Fibroblast of skin of left quadriceps (primary cell): ENCODE measurements around the gene FBLN7.

Source experiments
- DNase-seq, 2 experiments: peaks; one replicate each; pipeline ENCODE4 v3.0.0-alpha.2; 2013; ENCODE audit warnings: low read depth in 2 of 2

The FBLN7 gene

DNA sequence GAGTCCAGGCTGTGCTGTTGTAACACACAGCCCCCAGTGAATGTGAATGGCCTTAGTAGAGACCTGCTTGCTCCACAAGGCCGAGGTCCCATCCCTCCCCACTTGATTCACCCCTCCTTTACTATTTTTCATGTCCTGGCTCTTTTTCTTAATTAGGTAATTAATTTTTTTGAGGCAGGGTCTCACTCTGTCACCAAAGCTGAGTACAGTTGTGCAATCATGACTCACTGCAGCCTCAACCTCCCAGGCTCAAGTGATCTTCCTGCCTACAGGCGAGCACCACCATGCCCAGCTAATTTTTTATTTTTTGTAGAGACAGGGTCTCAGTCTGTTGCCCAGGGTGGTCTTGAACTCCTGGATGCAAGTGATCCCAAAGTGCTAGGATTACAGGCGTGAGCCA is 19.3 kb downstream of the FBLN7 start:
- DNase-seq = no peak

DNA sequence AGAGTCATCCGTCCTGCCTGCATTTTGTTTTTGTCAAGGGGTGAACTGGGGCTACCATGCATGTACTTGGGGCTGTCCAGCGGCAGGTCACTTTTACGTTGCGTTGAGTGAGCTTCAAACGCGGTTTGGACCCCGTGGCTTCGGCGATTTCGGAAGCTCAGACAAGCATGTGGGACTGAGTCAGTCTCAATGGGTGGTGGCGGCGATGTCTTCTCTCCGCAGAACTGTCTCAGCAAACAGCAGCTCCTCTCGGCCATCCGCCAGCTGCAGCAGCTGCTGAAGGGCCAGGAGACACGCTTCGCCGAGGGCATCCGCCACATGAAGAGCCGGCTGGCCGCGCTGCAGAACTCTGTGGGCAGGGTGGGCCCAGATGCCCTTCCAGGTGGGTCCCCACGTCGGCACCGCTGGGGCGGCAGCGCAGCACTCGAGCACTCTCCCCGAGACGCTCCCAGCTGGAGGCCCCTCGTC is 21.3 kb downstream of the FBLN7 start:
- DNase-seq = no peak

DNA sequence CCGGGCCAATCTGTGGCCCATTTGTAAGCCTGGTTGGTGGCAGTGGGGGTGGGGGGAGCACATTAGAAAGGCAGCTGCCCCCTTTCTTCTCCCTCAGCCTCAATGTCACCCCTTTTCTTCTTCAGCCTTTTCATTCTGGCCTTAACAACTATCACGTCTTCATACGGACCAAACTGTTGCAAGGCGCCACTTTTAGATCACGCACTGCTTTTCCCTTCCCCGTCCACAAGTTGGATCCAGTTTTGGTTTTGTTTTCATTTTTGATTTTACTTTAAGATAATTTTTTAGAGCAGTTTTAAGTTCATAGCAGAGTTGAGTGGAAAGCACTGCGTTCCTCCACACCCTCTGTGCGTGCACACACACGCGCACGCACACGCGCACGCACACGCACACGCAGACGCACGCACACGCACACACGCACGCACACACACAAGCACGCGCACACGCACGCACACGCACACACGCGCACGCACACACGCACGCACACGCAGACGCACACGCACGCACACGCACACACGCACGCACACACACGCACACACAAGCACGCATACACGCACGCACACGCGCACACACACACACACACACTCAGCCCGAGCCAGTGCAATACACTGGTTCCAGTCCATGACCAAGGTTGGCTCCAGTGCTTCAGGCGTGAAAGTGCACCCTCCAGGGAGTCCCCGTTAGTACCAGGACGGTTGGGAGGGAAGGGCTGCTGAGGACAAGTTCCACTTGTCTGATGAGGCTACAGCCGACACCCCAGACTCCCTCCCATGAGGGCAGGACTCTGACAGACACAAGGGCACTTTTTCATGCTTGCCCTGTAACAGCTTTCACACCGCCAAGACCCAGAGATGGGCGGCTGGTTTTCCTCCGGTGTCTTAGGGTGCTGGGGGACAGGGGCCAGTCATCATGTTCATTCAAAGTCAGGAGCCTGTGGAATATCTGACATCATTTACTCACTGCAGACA is 22.4 kb downstream of the FBLN7 start:
- DNase-seq = no peak

DNA sequence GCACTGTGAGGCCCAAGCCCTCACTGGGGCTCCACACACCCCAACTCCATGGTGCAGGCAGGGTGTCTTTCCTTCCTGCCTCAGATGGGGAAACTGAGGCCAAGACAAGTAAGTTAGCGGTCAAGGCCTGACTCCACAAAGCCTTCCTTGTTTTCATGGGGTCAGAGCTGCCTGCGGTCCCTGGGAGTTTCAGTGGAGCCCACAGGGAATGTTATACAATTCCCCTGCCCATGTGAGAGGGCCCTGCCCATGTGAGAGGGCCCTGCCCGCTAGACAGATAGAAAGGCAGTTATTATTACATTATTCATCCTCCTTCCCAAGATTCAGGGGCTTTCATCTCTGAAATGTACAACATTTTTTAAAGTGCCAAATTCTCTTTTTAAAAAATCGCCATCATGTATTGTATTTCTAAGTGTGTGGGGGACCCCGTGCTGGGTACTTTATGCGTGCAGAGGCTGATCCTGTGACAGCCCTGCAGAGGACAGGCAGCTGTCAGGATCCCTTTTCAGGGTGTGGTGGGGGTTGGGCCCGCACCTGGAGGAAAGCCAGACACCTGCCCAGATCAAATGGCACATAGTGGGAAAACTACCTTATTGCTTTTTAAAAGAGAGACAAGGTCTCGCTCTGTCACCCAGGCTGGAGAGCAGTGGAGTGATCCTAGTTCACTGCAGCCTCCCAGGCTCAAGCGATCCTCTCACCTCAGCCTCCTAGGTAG is 23.4 kb downstream of the FBLN7 start:
- no peak for DNase-seq

DNA sequence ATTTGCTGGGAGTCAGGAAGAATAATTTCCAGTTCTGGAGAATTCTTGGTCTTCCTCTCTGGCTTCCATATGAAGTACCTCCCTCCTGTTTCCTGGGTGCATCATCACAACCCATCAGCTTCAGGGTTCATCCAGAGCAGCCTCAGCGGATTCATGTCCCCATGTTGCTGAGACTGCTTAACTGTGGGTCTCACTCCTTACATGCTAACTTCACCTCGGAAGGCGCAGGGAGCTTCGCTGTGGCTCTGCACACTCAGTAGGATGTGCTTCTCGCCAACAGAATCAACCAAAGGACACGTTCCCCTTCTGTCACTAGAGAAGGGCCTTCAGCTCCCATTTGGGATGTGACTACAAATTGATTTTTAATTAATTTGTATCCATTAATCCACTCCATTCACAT is 24.2 kb downstream of the FBLN7 start:
- DNase-seq = no peak

DNA sequence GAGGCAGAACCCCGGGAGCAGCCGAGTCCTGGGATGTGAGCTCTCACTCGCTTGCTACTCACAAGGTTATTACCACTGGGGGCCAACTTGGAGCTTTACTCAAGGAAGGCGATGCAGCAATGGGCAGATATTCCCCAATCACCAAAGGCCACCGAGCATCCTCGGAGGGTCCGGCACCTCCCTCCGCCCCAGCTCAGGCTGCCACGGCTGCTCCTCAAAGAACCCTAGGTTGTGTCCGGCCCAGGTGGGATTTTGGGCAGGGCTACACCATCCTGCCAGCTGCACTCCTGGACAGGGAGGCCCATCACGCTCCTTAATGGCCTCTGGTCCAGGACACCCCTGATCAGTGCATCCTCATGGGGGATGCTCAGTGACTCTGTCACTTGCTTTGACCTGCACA is 24.8 kb downstream of the FBLN7 start:
- no peak for DNase-seq

DNA sequence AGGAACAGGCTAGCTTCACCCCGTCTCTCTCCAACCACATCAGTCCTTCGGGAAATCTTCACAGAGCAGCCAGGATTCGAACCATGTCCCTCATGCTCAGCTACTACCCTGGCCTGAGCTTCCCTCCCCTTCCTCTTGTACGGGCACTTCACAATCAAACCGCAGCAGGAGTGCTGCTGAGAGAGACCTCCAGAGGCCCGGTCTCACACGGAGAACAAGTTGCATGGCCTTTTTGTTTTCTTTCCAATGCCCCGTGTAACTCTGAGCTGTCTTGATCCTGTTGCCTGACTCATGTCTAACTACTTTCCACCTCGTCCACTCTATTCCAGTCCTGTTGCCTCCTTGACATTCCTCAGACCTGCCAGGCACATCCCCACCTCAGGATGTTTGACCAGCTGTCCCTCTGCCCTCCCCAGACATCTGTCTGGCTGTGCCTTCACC is 25.4 kb downstream of the FBLN7 start:
- no peak for DNase-seq

DNA sequence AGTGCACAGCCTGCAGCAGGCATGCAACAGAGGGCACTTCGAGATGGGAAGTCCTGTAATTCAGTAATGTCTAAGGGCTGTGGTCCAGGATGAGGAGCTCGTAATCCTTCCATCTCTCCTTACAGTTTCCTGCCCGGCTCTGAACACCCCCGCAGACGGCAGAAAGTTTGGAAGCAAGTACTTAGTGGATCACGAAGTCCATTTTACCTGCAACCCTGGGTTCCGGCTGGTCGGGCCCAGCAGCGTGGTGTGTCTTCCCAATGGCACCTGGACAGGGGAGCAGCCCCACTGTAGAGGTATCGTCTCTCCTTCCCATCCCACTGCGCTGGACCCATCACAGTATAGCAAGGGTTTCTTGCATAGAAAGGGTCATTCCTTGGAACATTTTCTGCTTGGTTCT is 26.7 kb downstream of the FBLN7 start:
- no peak for DNase-seq

DNA sequence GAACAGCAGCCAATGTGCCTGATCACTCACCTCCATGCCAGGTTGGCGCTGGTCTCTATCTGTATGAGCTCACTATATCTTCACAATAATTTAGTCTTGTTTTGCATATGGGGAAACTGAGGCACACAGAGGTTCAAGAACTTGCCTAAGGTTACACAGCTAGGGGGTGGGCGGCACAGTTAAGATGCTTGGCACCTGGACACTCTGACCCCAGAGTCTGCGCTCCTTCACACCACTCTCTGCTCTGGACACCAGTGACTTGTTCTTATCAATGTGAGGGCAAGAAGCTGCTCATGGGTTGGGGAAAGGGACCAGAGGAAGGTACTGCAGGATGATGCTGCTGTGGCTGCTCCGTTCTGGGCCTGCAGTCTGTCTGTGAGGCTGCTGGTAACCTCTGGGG is 27.1 kb downstream of the FBLN7 start:
- DNase-seq = no peak

DNA sequence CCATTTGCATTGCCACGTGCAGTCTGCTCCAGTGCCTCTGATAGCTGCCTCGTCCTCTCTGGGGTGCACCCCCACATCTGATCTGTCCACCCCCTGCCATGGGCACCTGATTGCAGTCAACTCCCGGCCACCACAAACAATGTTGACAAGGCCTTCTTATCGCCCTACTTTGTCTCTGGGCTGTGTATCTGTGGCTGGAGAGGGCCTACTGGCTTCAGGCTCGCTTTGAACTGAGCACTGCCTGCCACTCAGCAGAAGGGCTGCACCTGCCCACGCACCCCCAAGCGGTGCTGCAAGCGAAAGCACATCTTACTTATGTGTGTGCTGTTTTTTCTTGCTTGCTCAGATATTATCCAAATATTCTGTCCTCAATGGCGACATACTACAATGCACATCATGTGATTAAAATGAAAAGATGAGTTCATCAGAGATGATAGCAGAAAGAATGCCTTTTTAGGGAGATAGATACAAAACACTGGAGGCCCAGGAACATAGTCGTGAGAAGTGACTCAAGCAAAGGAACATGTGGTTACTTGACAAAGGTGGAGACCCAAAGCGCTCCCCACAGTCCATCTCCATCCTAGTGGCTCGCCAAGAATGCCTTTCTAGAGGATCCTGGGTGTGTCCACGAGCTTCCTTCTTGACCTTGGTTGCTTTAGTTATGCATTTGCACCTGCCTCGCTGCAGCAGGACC is 28.8 kb downstream of the FBLN7 start:
- DNase-seq = no peak

DNA sequence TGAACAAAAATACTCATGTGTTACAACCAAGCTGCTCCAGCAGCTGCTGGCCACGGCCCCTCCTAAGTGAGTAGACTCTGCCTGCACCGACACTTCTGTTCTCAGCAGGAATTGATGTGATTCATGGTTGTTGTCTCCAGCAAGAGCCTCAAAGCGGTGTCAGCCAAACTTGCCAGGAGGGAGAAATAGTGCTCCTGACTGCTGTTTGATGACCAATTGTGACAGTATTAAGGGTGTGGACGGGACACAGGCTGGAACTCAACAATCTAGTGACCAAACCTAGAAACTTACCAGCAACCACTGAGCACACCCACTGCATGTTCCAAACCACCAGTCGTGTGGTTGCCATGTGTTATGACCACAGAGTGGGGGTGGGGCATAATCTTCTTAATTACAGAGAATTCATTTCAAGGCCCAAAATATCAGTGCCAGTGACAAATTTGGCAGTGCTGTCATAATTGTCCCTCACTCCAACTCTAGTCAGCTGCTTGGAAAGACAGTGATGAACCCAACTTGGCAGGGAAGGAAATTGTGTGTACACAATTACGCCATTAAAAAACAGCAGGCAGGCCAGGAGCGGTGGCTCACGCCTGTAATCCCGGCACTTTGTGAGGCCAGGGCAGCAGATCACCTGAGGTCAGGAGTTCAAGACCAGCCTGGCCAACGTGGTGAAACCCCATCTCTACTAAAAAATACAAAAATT is 30.4 kb downstream of the FBLN7 start:
- no peak for DNase-seq

DNA sequence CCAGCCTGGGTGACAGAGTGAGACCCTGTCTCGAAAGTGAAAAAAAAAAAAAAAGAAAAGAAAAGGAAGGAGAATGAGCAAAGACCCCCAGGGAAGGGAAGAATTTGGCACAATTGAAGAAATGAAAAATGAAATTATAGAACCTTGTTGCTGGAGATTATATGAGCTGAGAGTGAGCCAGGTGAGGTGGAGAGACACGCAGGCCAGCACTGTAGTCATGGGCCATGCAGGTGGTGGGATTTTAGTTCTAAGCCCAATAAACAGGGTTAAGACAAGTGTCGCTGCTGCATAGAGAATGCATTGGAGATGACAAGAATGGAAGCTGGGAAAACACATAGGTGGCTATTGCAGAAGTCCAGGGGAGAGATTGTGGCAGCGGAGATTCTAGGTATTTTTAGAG is 32.3 kb downstream of the FBLN7 start:
- no peak for DNase-seq

DNA sequence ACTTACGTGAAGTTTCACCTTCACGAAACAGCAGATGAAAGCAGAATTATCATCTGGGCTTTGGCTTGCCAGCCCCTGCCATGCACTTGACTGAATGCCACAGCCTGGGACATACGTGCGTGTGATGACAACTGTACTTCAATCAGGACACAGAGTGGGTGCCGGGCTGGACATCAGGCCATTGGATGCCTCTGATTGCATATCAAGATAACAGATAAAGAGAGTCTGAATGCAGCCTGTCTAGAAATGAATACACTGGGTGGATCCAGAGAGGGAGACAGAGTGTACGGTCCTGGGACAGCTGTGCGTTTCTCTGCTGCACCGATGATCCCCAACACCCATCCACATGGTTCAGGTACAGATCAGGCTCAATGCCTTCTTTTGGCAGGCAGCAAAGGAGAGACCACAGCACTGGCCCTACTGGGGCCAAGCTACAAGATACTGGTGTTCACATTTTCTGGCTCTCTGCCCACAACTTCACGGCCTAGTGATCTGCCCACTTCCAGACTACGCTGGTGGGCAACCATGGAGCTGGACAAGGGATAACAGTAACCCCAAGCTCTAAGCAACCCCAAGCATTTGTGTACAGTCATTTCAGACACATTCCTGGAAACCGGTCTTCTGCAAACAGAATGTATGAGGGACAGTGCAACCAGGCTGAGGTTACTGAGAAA is 35.6 kb downstream of the FBLN7 start:
- no peak for DNase-seq

DNA sequence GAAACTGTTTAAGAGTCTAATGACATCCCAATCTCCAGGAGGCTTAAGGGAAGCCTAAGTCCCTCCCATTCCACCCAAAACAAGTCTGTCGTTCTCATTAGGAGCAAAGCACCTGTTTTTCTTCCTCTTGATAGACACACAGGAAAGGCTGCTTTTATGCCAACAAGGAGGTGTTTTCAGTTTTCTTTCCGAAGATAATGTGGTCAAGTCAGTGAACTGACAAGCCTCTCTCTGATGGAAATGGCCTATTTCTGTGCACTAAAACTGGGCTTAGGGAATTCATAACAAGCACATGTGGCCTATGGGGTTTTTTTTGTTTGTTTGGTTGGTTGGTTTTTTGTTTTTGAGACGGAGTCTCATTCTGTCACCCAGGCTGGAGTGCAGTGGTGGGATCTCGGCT is 36.2 kb downstream of the FBLN7 start:
- DNase-seq = no peak

DNA sequence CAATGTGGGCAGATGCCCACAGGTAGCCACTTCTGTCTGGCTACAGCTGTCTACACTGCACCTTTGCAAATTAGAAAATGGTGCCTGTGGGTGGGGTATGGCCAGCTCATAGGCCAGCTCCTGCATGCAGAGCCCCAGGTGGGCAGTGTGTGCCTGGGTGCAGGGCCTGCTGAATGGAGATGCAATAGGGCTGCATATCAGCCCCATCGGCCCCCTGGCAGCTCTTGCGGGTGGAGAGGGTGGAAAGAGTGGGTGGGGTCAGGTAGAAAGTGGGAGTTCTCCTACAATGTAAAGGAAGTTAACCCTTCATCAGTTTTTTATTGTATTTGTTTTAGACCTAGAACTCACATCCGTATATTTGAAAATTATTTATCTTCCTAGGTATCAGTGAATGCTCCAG is 37.1 kb downstream of the FBLN7 start:
- DNase-seq = no peak

DNA sequence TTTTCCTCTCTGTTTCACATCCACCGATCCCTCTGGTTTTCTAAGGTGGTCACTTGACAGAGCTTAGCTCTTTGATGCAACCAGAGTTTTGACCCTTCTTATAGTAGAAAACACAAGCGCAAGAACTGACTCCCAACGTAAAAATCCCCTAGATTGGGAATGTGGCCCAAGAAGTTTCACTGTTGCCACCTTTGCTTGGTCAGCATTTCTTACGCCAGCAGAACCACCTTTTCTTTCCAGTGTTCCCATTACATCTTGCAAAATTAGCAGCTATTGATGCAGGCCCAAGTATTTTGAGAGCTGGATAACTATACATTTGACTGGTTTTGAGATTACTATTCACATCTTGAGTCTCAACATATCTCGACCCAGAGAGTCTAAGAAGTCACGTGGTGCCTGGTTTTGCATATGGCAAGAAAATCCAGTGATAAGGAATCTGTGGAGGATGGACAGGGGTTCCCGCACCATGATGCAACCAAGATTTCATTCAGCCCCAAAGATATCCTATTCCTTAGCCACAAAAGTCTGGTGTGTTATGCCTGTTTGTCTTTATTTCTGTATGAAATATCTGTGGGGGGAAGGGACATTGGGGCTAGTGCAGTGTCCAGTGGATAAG is 37.9 kb downstream of the FBLN7 start:
- no peak for DNase-seq

DNA sequence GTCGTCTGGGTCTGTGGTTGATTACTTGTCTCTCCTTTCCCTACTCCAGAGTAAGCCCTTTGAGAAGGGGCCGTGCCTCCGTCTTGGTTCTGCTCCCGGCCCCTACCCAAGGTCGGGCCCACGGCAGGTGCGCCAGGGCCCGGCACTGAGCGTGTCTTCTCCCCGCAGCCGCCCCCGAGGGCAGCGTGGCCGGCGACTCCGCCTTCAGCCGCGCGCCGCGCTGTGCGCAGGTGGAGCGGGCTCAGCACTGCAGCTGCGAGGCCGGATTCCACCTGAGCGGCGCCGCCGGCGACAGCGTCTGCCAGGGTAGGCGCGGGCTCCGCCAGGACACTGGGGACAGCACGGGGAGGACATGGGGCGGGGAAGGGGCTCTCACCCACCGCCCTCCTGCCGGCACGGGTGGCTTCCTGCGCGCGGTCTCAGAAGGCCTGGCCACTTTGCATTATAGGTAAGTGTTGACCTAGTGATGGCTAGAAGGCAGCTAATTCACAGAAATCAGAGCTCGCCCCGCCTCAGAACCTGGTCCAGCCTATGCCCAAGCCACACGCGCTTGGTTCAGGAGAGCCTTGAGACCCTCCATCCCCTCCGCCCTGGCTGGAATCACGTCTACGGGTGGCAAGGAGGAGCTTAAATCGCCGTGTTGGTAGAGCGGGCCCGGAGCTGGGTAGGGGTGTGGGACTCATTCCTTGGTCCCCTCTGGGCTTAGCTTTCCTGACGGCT is 43.5 kb downstream of the FBLN7 start:
- no peak for DNase-seq

DNA sequence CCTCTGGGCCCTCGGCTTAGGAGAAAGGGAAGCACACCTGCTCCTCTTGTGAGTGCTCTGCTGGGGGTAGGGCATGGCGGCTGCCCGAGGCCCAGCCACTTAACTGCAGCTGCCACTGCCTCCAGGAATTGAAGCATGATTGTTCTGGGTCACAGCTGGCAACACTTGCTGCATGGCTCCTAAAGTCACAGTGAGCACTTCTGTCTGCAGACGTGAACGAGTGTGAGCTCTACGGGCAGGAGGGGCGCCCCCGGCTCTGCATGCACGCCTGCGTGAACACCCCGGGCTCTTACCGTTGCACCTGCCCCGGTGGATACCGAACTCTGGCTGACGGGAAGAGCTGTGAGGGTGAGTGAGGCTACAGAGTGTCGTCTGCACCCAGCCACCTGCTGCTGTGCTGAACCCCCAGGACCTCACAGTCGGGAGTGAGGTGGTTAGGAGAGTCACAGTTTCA is 44.4 kb downstream of the FBLN7 start:
- no peak for DNase-seq

DNA sequence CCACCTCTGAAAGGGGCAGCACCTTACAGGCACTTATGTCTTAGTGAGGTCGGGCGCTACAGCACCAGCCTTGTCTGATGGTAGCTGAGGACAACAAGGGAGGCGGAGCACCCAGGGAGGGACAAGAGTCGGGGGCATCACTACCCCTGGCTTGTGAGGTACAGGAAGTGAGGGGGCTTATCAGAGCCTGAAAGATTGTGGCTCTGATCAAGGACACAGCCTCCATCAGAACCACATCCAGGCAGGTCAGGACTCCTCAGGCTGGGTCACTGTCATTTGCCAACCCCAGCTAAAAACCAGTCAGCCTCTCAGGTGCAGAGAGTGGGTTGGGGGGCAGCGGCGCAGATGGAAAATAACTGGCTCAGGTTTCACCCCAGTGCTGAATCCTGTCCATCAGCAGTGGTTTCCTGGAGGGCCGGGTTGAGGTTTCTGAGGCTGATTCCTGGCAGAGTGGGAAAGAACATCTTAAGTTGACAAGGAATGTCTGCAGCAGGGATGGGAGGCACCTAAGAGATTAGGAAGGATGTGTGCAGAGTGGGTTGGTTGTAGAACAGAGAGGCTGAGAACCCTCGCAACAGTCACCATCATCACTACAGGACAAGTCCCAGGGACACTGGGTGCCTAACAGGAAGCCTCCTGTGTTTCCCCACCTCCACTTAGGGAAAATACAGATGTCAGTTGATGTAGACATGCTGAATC is 45.3 kb downstream of the FBLN7 start:
- no peak for DNase-seq
